GM10248 (cell line): ENCODE measurements around the gene IER3.

Source experiments
- CTCF ChIA-PET: fragments of 300-600 bp; sonication (Branson Sonifier 250); formaldehyde crosslinking; extraction: SDS; loops from one replicate; lab custom pipeline; 2021; ENCODE audit warnings: antibody characterized with exemption; lab: Yijun Ruan, JAX
- POLR2A ChIA-PET: fragments of 350-650 bp; sonication (Branson Sonifier 250); formaldehyde crosslinking; extraction: SDS; loops from one replicate; lab custom pipeline; 2020; ENCODE audit warnings: antibody characterized with exemption; lab: Yijun Ruan, JAX
- DNase-seq: peaks from one replicate; pipeline ENCODE4 v3.0.0; 2012; ENCODE audit errors: extremely low spot score
- TF ChIP-seq, protein P1 (sequence below): IDR thresholded peaks from 2 replicates; pipeline ENCODE4 v1.5.1; 2012; ENCODE audit warnings: mild to moderate bottlenecking, low read depth; ENCODE audit errors: extremely low read depth, missing control alignments, control extremely low read depth

Gene IER3

DNA sequence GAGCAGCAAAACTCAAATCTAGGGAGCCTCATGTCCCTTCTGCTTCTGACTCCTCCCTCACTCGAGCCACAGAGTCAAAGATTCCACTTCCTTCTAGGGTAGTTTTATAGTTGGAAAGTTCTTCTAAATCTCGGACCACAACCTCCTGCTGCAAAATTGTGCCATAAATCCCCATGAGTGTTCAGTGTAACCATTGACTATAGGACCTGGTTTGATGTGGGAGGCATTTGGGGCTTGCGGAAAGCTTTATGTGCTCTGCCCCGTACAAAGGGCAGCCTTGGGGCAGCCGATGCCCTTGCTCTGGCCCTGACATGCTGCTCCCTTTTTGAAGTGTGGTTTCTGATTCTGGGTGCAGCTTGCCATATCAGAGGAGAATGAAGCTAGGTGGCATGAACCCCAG lies 43.6 kb upstream of the IER3 start:
- TF ChIP-seq, protein P1, sequence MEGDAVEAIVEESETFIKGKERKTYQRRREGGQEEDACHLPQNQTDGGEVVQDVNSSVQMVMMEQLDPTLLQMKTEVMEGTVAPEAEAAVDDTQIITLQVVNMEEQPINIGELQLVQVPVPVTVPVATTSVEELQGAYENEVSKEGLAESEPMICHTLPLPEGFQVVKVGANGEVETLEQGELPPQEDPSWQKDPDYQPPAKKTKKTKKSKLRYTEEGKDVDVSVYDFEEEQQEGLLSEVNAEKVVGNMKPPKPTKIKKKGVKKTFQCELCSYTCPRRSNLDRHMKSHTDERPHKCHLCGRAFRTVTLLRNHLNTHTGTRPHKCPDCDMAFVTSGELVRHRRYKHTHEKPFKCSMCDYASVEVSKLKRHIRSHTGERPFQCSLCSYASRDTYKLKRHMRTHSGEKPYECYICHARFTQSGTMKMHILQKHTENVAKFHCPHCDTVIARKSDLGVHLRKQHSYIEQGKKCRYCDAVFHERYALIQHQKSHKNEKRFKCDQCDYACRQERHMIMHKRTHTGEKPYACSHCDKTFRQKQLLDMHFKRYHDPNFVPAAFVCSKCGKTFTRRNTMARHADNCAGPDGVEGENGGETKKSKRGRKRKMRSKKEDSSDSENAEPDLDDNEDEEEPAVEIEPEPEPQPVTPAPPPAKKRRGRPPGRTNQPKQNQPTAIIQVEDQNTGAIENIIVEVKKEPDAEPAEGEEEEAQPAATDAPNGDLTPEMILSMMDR, result no peak
- ChIA-PET CTCF (interaction anchor here (0.8 to 3.6 kb wide), 14 partner anchors 9 to 299 kb away, joined by 3 to 12 read pairs (median 3); no protein-coding TSS in a partner anchor), POLR2A (no interaction called here)
- no peak for DNase-seq

DNA sequence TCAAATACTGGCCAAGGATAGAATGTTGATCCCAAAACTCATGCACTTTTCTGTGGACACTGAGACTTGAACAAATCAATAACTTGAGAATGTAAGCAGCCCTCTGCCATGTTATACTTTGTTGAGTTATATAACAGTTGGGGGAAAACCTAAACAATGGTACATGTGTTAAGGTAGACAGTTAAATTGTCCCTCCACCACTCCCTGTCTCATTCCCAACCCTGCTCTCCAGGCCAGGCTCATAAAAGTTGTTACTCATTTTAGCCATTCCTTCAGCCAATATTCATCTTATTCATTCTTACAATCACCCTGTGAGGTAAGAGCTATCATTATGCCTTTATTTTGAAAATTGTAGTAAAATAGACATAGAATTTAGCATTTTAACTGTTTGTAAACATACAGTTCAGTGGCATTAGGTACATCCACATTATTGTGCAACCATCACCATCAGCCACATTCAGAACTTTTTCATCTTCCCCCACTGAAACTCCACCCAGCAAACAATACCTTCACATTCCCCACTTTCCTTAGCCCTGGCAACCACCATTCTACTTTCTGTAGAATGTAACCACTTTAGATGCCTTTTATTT lies 38.2 kb upstream of the IER3 start:
- TF ChIP-seq, protein P1, result no peak
- CTCF ChIA-PET, result interaction anchor here (0.7 to 2.1 kb wide), 7 partner anchors 9 to 286 kb away, joined by 3 to 6 read pairs (median 3); no protein-coding TSS in a partner anchor
- DNase-seq, result no peak
- POLR2A ChIA-PET, result interaction anchor here (0.7 kb wide), 1 partner anchor 38 kb away, joined by 3 read pairs; the partner anchor contains the start of gene IER3

DNA sequence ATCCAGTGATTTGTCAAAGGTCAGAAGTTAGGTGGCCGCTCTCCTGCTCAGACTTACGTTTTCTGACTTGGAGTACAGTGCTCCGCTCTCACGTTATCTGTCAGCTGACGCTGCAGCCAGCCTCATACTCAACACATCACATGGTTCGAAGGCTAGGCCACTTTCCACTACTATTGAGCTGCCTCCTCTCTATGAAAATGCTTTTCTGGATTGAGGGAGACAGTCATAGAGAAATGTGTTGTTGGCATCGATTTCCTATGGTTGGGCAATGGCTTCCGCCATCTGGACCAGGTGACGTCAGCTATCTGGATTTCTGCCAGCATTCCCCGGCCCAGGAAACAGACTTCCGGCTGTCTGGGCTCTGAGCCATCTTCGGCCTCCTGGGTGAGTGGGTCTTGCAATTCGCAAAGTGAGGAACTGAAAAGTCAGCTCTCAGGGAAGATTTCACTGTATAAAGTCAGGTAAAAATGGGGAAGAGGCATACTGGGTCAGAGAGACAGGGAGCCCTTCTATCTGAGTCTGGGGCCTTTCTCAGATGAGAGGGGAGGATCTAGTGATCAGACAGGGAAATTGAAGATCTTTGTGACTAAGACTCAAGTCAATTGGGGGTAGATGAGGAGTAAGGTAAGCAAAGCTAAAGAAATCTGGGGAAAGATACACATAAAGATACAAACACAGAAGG lies 37.5 kb upstream of the IER3 start:
- no peak for DNase-seq
- ChIA-PET CTCF (interaction anchor here (0.7 to 2.1 kb wide), 10 partner anchors 10 to 287 kb away, joined by 3 to 6 read pairs (median 3); no protein-coding TSS in a partner anchor), POLR2A (interaction anchor here (0.7 to 1.1 kb wide), 2 partner anchors 13 to 37 kb away, joined by 3 read pairs; partner anchors contain the start of gene IER3)
- TF ChIP-seq, protein P1, result no peak

DNA sequence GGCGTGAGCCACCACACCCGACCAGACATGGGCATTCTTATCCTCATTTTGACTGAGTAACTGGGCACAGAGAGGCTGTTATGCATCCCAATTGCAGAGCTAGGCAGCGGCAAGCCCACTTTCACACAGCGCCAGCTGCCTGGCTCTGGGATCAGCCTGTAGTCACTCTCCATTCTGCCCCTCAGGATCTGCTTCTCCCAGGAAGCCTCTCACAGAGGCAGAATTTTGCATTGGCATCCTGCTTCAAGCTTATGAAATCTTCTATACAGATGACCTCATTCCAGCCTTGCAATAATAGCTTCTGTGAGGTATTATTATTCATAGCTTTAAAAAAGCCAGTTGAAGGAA lies 37.0 kb upstream of the IER3 start:
- CTCF ChIA-PET, result interaction anchor here (0.8 to 2.1 kb wide), 8 partner anchors 12 to 287 kb away, joined by 3 to 6 read pairs (median 3); no protein-coding TSS in a partner anchor
- POLR2A ChIA-PET, result interaction anchor here (1.1 kb wide), 1 partner anchor 13 kb away, joined by 3 read pairs; no protein-coding TSS in a partner anchor
- no peak for DNase-seq
- TF ChIP-seq, protein P1, result no peak

DNA sequence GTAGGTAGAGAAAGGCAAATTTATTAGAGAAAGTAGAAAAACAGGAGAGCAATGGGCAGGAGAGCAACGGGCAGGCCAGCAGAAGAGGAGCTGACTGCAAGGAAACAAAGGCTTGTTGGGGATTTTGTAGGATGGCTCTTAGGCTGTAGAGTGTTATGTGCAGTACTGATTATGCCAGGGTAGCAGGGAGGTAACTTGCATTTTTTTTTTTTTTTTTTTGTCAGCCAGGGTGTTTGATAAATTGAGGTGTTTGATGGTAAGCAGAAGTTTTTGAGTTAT lies 36.2 kb upstream of the IER3 start:
- TF ChIP-seq, protein P1, result no peak
- ChIA-PET POLR2A (no interaction called here), CTCF (interaction anchor here (1.2 to 3.0 kb wide), 3 partner anchors 10 to 14 kb away, joined by 4 to 7 read pairs (median 5); no protein-coding TSS in a partner anchor)
- DNase-seq, result no peak

DNA sequence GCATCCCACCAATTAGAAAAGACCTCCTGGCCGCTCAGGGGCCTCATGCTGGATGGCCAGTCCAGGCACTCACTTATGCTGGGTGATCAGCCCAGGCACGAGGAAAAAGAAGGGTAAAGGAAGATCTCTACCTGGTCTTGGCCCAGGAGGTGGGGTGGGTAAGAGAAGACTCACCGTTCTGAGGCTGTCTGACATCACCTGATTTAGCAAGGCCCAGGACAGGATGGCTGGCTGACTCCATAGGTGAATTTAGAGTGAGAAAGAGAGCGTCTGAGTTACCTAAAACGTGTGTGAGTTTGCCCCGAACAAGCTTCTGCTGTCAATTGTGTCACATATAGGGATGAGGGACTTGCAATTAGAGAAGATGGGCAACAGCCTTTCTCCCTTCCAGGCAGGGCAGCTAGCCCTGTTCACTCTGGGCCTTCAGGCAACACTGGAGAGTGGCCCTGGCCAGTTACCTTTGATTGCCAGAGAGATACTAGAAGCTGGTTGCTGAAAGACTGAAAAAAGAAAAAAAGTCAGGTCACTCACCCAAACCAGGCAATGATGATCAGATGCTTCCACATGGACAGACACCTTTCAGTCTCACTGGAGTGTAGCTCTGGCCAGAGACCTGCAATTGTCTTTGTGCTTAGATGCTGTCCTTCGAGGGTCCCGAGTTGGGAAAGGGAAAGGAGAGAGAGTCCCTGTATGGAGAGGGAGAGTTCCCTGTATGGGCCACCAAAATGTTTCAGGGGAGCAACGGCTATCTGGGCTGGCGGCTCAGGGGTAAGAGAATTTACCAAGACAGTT lies 35.7 kb upstream of the IER3 start:
- ChIA-PET CTCF (interaction anchor here (1.2 to 3.0 kb wide), 2 partner anchors 10 to 11 kb away, joined by 4 to 7 read pairs; no protein-coding TSS in a partner anchor), POLR2A (no interaction called here)
- TF ChIP-seq, protein P1, result no peak
- no peak for DNase-seq
